Activated T-helper 2 cell treated with anti-CD3 and anti-CD28 coated beads, Interferon-gamma antibody, Interleukin-2, Interleukin-4, amounts not matched to agents 10 μg/mL and 5 μg/mL and 100 μg/mL, durations not matched to agents 14 hours and 24 hours and 36 hours (primary cell): ENCODE results near the gene STON2. TPM values are rescaled to one million over a fixed set of nuclear protein-coding genes. Genes with fewer than 3 reads are reported as not detected.

Experiments used
- DNase-seq: peaks from one replicate; pipeline ENCODE4 v3.0.0; 2021; ENCODE audit warnings: low spot score
- H3K27ac Mint-ChIP-seq: one replicate; pipeline ENCODE4 v1.8.0; 2021; ENCODE audit warnings: mixed read lengths
- H3K27me3 Mint-ChIP-seq: one replicate; pipeline ENCODE4 v1.8.0; 2021; ENCODE audit warnings: low read depth, mixed read lengths
- H3K36me3 Mint-ChIP-seq: one replicate; pipeline ENCODE4 v1.8.0; 2021; ENCODE audit warnings: low read depth, mixed read lengths
- H3K4me1 Mint-ChIP-seq: one replicate; pipeline ENCODE4 v1.8.0; 2021; ENCODE audit warnings: low read depth, mixed read lengths
- H3K4me3 Mint-ChIP-seq: one replicate; pipeline ENCODE4 v1.8.0; 2021; ENCODE audit warnings: low read depth, mild to moderate bottlenecking, moderate library complexity, mixed read lengths
- H3K9me3 Mint-ChIP-seq: one replicate; pipeline ENCODE4 v1.8.0; 2021; ENCODE audit warnings: mixed read lengths
- intact Hi-C: fragments of 100-400 bp; cut with micrococcal nuclease; formaldehyde crosslinking; loops from one replicate; pipeline ENCODE4 v1.15.1; 2023
- total RNA-seq: library from RNA; stranded (reverse); gene quantifications from 2 replicates; pipeline ENCODE4 v1.2.3, GENCODE V29; 2022

Gene STON2
- total RNA-seq, 1 donor from 2014 or later: not detected

GRCh38 chr14:81331229-81332021, 68.7 kb downstream of the STON2 start:
- no peaks in the 10 kb centered on the region for H3K9me3 Mint-ChIP-seq
- DNase-seq: no peak
- peaks cover 4% of the 10 kb centered on the region for H3K27me3 Mint-ChIP-seq
- no peak overlapping the region for H3K27ac Mint-ChIP-seq
- H3K4me1 Mint-ChIP-seq: no peaks in the 10 kb centered on the region
- intact Hi-C loops: no loop called here
- no peaks in the 10 kb centered on the region for H3K36me3 Mint-ChIP-seq
- no peak overlapping the region for H3K4me3 Mint-ChIP-seq

- peaks cover 7% of the 10 kb centered on the region for H3K27me3 Mint-ChIP-seq
- H3K9me3 Mint-ChIP-seq: no peaks in the 10 kb centered on the region
- H3K27ac Mint-ChIP-seq: no peak overlapping the region
- no peak overlapping the region for H3K4me3 Mint-ChIP-seq
- H3K4me1 Mint-ChIP-seq: no peaks in the 10 kb centered on the region
- no peak for DNase-seq
- intact Hi-C loops: no loop called here
- no peaks in the 10 kb centered on the region for H3K36me3 Mint-ChIP-seq
Observed at GRCh38 chr14:81330619-81331122, 69.5 kb downstream of the STON2 start.

GRCh38 chr14:81329640-81330381, 70.3 kb downstream of the STON2 start:
- no peak overlapping the region for H3K27ac Mint-ChIP-seq
- peaks cover 9% of the 10 kb centered on the region for H3K27me3 Mint-ChIP-seq
- intact Hi-C loops: no loop called here
- DNase-seq: no peak
- no peaks in the 10 kb centered on the region for H3K9me3 Mint-ChIP-seq
- H3K4me1 Mint-ChIP-seq: no peaks in the 10 kb centered on the region
- H3K36me3 Mint-ChIP-seq: no peaks in the 10 kb centered on the region
- H3K4me3 Mint-ChIP-seq: no peak overlapping the region

GRCh38 chr14:81326451-81326850, 73.7 kb downstream of the STON2 start:
- intact Hi-C loops: no loop called here
- Mint-ChIP-seq H3K4me1 (no peaks in the 10 kb centered on the region), H3K9me3 (no peaks in the 10 kb centered on the region), H3K36me3 (no peaks in the 10 kb centered on the region), H3K4me3 (no peak overlapping the region), H3K27me3 (peaks cover 5% of the 10 kb centered on the region), H3K27ac (no peak overlapping the region)
- DNase-seq: no peak

- DNase-seq: no peak
- H3K36me3 Mint-ChIP-seq: no peaks in the 10 kb centered on the region
- no peaks in the 10 kb centered on the region for H3K9me3 Mint-ChIP-seq
- intact Hi-C loops: no loop called here
- H3K4me3 Mint-ChIP-seq: no peak overlapping the region
- no peaks in the 10 kb centered on the region for H3K4me1 Mint-ChIP-seq
- no peak overlapping the region for H3K27ac Mint-ChIP-seq
- peaks cover 5% of the 10 kb centered on the region for H3K27me3 Mint-ChIP-seq
Observed at GRCh38 chr14:81324011-81324410, 76.1 kb downstream of the STON2 start.

- intact Hi-C loops: no loop called here
- Mint-ChIP-seq H3K36me3 (no peaks in the 10 kb centered on the region), H3K4me3 (no peak overlapping the region), H3K27me3 (peaks cover 5% of the 10 kb centered on the region), H3K4me1 (no peaks in the 10 kb centered on the region), H3K27ac (no peak overlapping the region), H3K9me3 (no peaks in the 10 kb centered on the region)
- DNase-seq: no peak
Observed at GRCh38 chr14:81323093-81323492, 77.0 kb downstream of the STON2 start.

- no peak overlapping the region for H3K27ac Mint-ChIP-seq
- H3K4me1 Mint-ChIP-seq: no peaks in the 10 kb centered on the region
- intact Hi-C loops: no loop called here
- no peak for DNase-seq
- no peaks in the 10 kb centered on the region for H3K27me3 Mint-ChIP-seq
- H3K4me3 Mint-ChIP-seq: no peak overlapping the region
- no peaks in the 10 kb centered on the region for H3K9me3 Mint-ChIP-seq
- H3K36me3 Mint-ChIP-seq: no peaks in the 10 kb centered on the region
Observed at GRCh38 chr14:81319946-81320345, 80.2 kb downstream of the STON2 start.

- H3K9me3 Mint-ChIP-seq: no peaks in the 10 kb centered on the region
- no peak overlapping the region for H3K27ac Mint-ChIP-seq
Observed at GRCh38 chr14:81319314-81319713, 80.8 kb downstream of the STON2 start.

GRCh38 chr14:81315341-81315740, 84.8 kb downstream of the STON2 start:
- Mint-ChIP-seq H3K27me3 (peaks cover 1% of the 10 kb centered on the region), H3K4me3 (no peak overlapping the region), H3K27ac (no peak overlapping the region), H3K9me3 (no peaks in the 10 kb centered on the region), H3K4me1 (no peaks in the 10 kb centered on the region), H3K36me3 (no peaks in the 10 kb centered on the region)
- intact Hi-C loops: no loop called here
- no peak for DNase-seq

More at GRCh38 chr14:81319314-81319713, 80.8 kb downstream of the STON2 start:
- intact Hi-C loops: no loop called here
- no peaks in the 10 kb centered on the region for H3K27me3 Mint-ChIP-seq
- H3K4me1 Mint-ChIP-seq: no peaks in the 10 kb centered on the region
- DNase-seq: no peak
- H3K36me3 Mint-ChIP-seq: no peaks in the 10 kb centered on the region
- no peak overlapping the region for H3K4me3 Mint-ChIP-seq

- Mint-ChIP-seq H3K27me3 (peaks cover 1% of the 10 kb centered on the region), H3K27ac (no peak overlapping the region), H3K9me3 (no peaks in the 10 kb centered on the region), H3K4me1 (no peaks in the 10 kb centered on the region), H3K4me3 (no peak overlapping the region), H3K36me3 (no peaks in the 10 kb centered on the region)
- DNase-seq: no peak
- intact Hi-C loops: no loop called here
Observed at GRCh38 chr14:81314443-81315175, 85.5 kb downstream of the STON2 start.

GRCh38 chr14:81313775-81314429, 86.2 kb downstream of the STON2 start:
- peaks cover 1% of the 10 kb centered on the region for H3K27me3 Mint-ChIP-seq
- H3K27ac Mint-ChIP-seq: no peak overlapping the region
- H3K4me1 Mint-ChIP-seq: no peaks in the 10 kb centered on the region
- intact Hi-C loops: no loop called here
- H3K36me3 Mint-ChIP-seq: no peaks in the 10 kb centered on the region
- no peak for DNase-seq
- no peaks in the 10 kb centered on the region for H3K9me3 Mint-ChIP-seq
- no peak overlapping the region for H3K4me3 Mint-ChIP-seq

- H3K9me3 Mint-ChIP-seq: no peaks in the 10 kb centered on the region
- H3K27me3 Mint-ChIP-seq: peaks cover 1% of the 10 kb centered on the region
- no peaks in the 10 kb centered on the region for H3K4me1 Mint-ChIP-seq
- no peak for DNase-seq
- H3K27ac Mint-ChIP-seq: no peak overlapping the region
- no peaks in the 10 kb centered on the region for H3K36me3 Mint-ChIP-seq
- intact Hi-C loops: no loop called here
- no peak overlapping the region for H3K4me3 Mint-ChIP-seq
Observed at GRCh38 chr14:81313200-81313599, 86.9 kb downstream of the STON2 start.
